D341Med (cell line): Measurements from ENCODE around the gene FUT2.

Experiments
- DNase-seq: peaks from one replicate; pipeline ENCODE4 v3.0.0; 2012; ENCODE audit warnings: low spot score

Gene FUT2

GRCh38 chr19:48726556-48726955, 30.8 kb downstream of the FUT2 start:
- DNase-seq: no peak

GRCh38 chr19:48728911-48729664, 33.3 kb downstream of the FUT2 start:
- DNase-seq: no peak

DNA sequence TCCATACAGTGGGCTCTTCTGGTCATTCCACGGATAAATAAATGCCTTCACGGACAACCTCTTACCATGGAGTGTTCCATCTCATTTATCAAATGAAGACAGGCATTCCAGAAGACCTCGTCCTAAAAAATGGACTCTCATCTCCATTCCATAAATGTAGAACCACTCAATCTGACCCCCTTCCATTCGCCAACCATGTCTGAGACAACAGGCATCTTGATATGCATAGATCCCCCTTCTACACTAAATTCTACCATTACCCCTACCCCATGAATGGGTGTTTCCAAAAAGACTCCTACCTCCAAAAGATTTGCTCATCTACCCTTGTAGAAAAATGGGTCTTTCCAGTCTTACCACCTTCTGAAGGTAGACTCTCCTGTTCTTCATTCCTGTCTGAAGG, 35.7 kb downstream of the FUT2 start:
- DNase-seq: no peak

GRCh38 chr19:48734625-48735024, 38.9 kb downstream of the FUT2 start:
- DNase-seq: no peak

DNA sequence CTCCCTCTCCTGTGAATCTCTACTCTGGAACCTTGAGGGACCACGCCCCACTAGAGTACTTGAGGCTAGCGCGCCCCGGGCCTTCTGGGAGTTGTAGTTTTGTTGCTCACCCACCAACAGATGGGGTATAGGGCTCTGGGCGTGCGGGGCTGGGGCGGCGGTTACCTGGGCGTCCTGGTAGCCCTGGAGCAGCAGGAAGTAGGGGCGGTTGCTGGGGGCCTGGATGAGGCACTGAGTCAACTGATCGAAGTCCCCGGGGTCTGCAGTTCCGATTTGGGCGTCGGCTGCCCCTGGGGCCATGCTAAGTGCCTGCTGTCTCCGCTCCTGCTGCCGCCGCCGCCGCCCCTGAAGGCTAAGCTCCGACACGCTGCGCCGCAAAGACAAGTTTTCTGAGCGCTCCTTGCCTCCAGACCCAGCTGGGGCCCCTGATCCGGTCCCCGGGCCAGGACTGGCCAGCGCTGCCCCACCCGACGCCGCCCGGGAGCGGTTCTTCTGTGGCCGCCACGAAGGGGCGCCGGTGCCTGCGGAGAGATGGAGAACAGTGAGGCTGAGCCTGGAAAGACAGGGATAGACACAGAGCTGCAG, 39.4 kb downstream of the FUT2 start:
- DNase-seq: peak; percentile 77

DNA sequence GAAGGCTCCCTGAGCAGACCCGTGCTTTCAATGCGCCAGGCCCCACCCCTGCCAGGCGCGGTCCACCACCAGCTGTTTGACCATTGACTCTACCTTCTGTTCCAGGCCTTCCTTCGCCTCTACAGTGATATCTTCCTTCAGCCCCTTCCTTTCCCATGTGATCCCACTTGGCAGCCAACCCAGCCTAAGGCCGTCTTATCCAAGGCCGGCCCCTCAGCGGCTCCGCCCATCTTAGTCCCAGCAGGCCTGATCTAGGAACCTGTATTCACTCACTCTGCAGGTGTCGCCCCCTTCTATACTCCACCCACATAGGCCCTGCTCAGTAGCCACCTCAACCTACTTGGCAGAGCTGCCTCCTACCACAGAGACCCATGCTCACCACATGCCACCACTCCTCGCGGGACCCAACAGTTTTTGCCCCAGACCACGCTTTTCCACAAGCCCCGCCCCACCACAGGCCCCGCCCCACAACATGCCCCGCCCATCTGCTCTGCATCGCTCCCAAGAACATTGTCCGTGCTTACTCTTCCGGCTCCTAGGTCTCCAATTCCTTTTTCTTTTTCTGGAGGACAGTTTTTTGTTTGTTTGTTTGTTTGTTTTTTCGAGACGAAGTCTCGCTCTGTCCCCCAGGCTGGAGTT, 41.7 kb downstream of the FUT2 start:
- peak; percentile 58 for DNase-seq

DNA sequence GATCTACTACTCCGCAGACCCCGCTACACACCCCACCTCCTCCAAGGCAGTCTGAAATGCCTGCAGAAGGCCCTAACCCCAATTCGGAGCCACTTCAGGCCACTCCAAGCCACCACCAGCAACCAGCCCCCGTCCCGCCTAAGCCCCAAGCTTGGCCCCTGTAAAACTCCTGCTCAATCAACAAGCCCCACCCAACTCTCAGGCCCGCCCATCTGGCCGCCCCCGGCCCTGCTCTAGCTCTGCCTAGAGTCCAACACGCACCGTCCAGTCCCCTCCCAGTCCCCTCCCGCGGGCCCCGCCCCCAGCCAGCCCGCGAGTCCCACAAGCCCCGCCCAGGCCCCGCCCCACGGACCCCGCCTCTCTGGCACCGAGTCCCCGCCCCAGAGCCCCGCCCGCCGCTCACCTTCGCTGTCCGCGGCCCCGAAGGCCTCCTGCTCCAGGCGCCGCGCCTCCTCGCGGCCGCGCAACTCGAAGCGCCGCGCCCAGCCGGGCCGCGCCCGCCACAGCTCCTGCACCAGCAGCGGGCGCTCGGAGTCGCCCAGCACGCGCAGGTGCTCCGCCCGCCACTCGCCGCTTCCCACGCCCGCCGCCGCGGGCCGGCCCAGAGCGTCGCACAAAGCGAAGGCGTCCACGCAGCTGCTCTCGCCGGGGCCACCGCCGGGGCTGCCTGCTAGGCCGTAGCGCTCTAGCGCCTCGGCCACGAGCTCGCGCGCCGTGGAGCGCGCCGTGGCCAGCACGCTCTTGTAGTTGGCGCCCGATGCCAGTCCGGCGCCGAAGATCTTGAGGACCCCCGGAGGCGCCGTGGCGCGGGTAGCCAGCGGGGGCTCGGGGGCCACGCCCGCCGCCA, 43.0 kb downstream of the FUT2 start:
- peak; percentile 99 for DNase-seq

GRCh38 chr19:48739404-48740163, 43.8 kb downstream of the FUT2 start:
- no peak for DNase-seq

- DNase-seq: no peak
These were observed 44.6 kb downstream of the FUT2 start, which contains the start of gene RASIP1 for GRCh38 chr19:48740164-48740972. Gene RASIP1 (minus strand): TSS chr19:48740610. CDS start chr19:48740282, 328 bp downstream.

DNA sequence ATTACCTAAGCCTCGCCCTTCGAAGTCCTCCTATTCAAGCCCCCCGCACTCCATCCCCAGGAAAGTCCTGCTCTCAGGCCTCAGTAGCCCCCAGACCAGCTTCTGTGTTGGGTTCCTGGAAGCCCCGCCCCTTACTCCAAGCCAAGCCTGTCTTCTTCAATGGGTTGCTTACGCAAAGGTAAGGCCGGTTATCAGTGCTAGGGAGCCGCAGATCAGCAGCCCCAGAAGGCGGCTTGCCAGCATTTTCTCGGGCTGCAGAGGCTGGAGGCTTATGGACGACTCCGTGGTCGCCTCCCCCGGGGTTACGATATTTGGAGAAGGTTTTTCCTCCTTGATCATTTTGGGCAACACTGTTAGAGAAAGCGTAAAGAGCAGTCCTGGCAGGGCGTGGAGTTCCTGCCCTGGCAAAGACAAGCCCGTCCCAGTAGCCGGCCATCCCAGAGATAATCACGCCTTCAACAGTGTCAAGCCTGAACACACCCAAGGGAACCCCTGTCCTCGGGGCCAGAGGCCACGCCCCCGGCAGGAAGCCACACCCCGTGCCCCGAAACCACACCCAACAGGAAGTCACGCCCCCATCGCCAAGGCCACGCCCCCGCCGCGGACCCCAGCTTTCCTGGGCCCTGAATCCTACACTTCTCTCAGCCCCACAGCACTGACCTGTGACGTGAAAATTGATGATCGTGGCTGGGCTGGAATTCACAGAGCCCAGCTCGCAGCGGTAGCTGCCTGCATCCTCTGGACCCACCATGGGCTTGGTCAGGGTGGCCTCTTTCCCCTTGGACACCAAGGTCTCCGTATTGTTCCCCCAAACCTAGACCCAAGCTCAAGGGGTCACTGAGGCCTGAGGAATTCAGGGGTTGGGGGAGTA, 45.6 kb downstream of the FUT2 start:
- DNase-seq: peak; percentile 58

- DNase-seq: no peak
These were observed 46.3 kb downstream of the FUT2 start for GRCh38 chr19:48742096-48742495.

DNA sequence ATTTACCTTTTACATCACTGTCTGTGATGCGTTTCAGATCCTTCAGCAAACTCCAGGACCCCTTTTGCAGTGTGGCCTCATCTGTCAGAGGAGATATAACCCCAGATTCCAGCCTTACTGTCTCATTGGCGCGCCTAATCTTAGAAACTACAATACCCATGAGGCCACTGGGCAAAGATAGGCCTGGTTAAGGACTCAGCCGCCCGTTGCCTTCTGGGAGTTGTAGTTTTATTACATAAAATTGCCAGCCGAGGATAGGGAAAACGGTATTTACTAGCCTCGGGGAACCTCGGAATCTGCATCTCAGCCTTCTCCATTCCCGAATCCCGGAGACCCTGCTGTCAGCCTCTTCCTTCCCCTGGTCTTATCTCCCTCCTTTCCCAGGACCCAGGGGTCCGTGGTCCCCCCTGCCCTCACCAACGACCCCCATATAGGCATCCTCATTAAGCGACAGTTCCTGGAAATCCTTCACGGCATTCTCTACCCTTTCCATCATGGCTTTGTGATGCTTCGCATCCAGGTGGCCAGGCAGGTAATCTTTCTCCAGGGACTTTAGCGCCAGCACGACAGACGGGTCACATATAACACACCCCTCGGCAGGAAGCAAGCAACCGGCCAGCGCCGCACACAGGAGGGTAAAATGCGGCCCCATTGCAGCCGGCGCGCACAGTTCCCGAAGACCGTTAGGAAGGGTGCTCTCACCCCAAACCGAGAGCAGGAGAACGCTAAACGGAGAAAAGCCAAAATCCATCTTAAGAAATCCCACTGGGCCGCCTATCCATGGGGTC, 49.6 kb downstream of the FUT2 start:
- DNase-seq: peak; percentile 79

DNA sequence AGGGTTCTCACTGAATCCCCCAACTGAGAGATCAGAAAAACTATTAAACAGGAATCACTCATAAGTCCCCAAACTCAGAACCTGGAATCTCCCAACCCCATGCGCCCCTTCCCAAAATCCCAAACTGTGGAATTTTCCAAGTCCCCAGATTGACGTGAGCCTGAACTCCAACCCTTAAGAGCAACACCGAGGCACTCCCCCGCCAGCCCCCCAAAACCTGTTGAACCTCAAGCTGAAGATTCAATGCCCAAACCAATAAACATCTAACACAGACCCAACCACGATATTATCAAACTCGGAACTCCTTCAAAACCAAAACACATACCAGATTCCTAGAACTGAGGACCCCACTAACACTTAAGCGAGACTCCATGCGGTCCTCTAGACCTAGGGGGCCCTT, 50.3 kb downstream of the FUT2 start:
- DNase-seq: no peak

GRCh38 chr19:48746738-48747575, 51.2 kb downstream of the FUT2 start, which contains the start of gene IZUMO1:
Gene IZUMO1 (minus strand): TSS chr19:48746909. CDS start chr19:48745859, 1,050 bp downstream.
- peak; percentile 87 for DNase-seq

- no peak for DNase-seq
These were observed 53.9 kb downstream of the FUT2 start for GRCh38 chr19:48749571-48750198.

GRCh38 chr19:48750351-48750750, 54.6 kb downstream of the FUT2 start:
- DNase-seq: no peak

- no peak for DNase-seq
These were observed 55.2 kb downstream of the FUT2 start for GRCh38 chr19:48750771-48751504.
